PFSK-1 (cell line): ENCODE data around the gene SLC44A1.

Experiments
- FOXP2 ChIP-seq: optimal IDR thresholded peaks from 2 replicates; pipeline ENCODE3; 2011; ENCODE audit warnings: borderline replicate concordance, control low read depth, inconsistent platforms; ENCODE audit not compliant: insufficient read depth; ENCODE audit errors: extremely low read length, extremely low read depth
- POLR2AphosphoS5 ChIP-seq: IDR thresholded peaks from 2 replicates; pipeline ENCODE4 v1.6.1; 2012; ENCODE audit warnings: low read depth, mild to moderate bottlenecking, control low read depth, low read length, moderate library complexity
- REST ChIP-seq, 2 experiments: IDR thresholded peaks; 2 replicates each; pipeline versions ENCODE4 v1.6.1 to v1.8.0; 2011 to 2012; ENCODE audit warnings: low read depth in 2 of 2, low read length in 2 of 2, control low read depth in 1 of 2, inconsistent platforms in 1 of 2, mild to moderate bottlenecking in 1 of 2, moderate library complexity in 1 of 2; ENCODE audit not compliant: insufficient read depth in 1 of 2
- SIN3A ChIP-seq: IDR thresholded peaks from 2 replicates; pipeline ENCODE4 v1.6.1; 2012; ENCODE audit warnings: mild to moderate bottlenecking, low read length, moderate library complexity, borderline replicate concordance; ENCODE audit not compliant: insufficient read depth
- TAF1 ChIP-seq: IDR thresholded peaks from 2 replicates; pipeline ENCODE4 v1.6.1; 2012; ENCODE audit warnings: low read length, control low read depth, borderline replicate concordance; ENCODE audit not compliant: insufficient read depth

Gene SLC44A1

GRCh38 chr9:105297442-105298075 is 53.1 kb downstream of the SLC44A1 start:
- TF ChIP-seq FOXP2 (no peak), POLR2AphosphoS5 (no peak), SIN3A (no peak), TAF1 (no peak), REST (IDR thresholded peaks at IDR 0.05; ENCODE audit: insufficient read depth in 1 of 2, low read depth in 2 of 2, low read length in 2 of 2) (no peak)

GRCh38 chr9:105299190-105299854 is 54.9 kb downstream of the SLC44A1 start:
- TF ChIP-seq POLR2AphosphoS5 (no peak), SIN3A (no peak), REST (IDR thresholded peaks at IDR 0.05; ENCODE audit: insufficient read depth in 1 of 2, low read depth in 2 of 2, low read length in 2 of 2) (no peak), TAF1 (no peak), FOXP2 (no peak)

- TF ChIP-seq FOXP2 (no peak), POLR2AphosphoS5 (no peak), SIN3A (no peak)
Observed at GRCh38 chr9:105302728-105303127, 58.3 kb downstream of the SLC44A1 start.

- TF ChIP-seq FOXP2: no peak
- TF ChIP-seq POLR2AphosphoS5: no peak
- TF ChIP-seq TAF1: no peak
- no peak for TF ChIP-seq SIN3A
- TF ChIP-seq REST (IDR thresholded peaks at IDR 0.05; ENCODE audit: insufficient read depth in 1 of 2, low read depth in 2 of 2, low read length in 2 of 2): no peak
Observed at GRCh38 chr9:105305856-105306255, 61.4 kb downstream of the SLC44A1 start.

GRCh38 chr9:105306351-105307140 is 62.1 kb downstream of the SLC44A1 start:
- TF ChIP-seq REST (IDR thresholded peaks at IDR 0.05; ENCODE audit: insufficient read depth in 1 of 2, low read depth in 2 of 2, low read length in 2 of 2): no peak
- TF ChIP-seq FOXP2: no peak
